Pancreas (tissue), 10 donors: ENCODE measurements around the gene KCNC3. TPM values are rescaled to one million over a fixed set of nuclear protein-coding genes. Genes with fewer than 3 reads are reported as not detected.

Experiments
- ATAC-seq, 4 donors: fragments of 200-7000 bp; cut with Tn5 transposase; one replicate each; pipeline versions ENCODE4 v1.8.0 to v1.9.1; 2020; ENCODE audit warnings: mild to moderate bottlenecking in 4 of 4, moderate library complexity in 4 of 4
- DNase-seq, 6 donors: peaks; one replicate each; pipeline ENCODE4 v3.0.0-alpha.2; 2020
- FAIRE-seq: peaks from 2 replicates; lab custom pipeline; 2012; peaks lifted over from hg19 to GRCh38; lab: Jason Lieb, UNC
- H3K27ac ChIP-seq, 4 donors: fragments of 200-600 bp; sonication (generic); 1 replicate in 3 of 4; 2 replicates in 1 of 4; pipeline versions ENCODE4 v1.5.0 to v1.8.0; 2020
- H3K27me3 ChIP-seq, 4 donors: fragments of 200-600 bp; one replicate each; pipeline ENCODE4 v1.8.0; 2021
- H3K36me3 ChIP-seq, 3 donors: fragments of 200-600 bp; sonication (generic) in 1 of 3; one replicate each; pipeline versions ENCODE4 v1.5.0 to v1.8.0; 2020 to 2021
- H3K4me1 ChIP-seq, 3 donors: fragments of 200-600 bp; one replicate each; pipeline ENCODE4 v1.8.0; 2021
- H3K4me3 ChIP-seq, 4 donors: fragments of 200-600 bp; sonication (generic) in 2 of 4; one replicate each; pipeline versions ENCODE4 v1.5.0 to v1.8.0; 2020 to 2021
- H3K9me3 ChIP-seq, 4 donors: fragments of 200-600 bp; one replicate each; pipeline ENCODE4 v1.8.0; 2021
- WGBS, 2 donors: extraction: QIAGEN DNeasy Blood & Tissue Kit; methylation state at CpG; one replicate each; pipeline ENCODE4 v1.1.7; 2013; 5-methylcytosine and 5-hydroxymethylcytosine counted together
- intact Hi-C, 3 donors: fragments of 100-400 bp; cut with DNase I; formaldehyde crosslinking; loops; one replicate each; pipeline versions ENCODE4 v1.11.1 to v1.14.2; 2022
- polyA plus RNA-seq, 2 donors: library from polyadenylated mRNA; stranded (reverse); fragments of 200-250 nt; gene quantifications; one replicate each; pipeline ENCODE4 v1.2.3, GENCODE V29; 2013
- total RNA-seq, 6 donors: library from RNA; stranded (reverse); fragmentation: NEBNext Ultra II Directional in 4 of 6; extraction: Animal tissue kit (Norgen Biotek cat#: 25700) in 4 of 6; gene quantifications; one replicate each; pipeline versions ENCODE4 v1.2.1 to v1.2.4, GENCODE V29; 2021 to 2023
- TF ChIP-seq, protein P1 (sequence below), 4 donors: fragments of 200-600 bp; sonication (generic) in 3 of 4; IDR thresholded peaks; one replicate each; pipeline versions ENCODE4 v1.5.0 to v1.8.0; 2021; ENCODE audit warnings: antibody characterized with exemption in 4 of 4
- donor health status: healthy with polysubstance abuse.
- donor health status: DM: no; HTN: no; CAD: no; lungs with moderate emphysema.
- donor health status: DM: no; HTN: no; CAD: no.
- donor health status: control.
- donor health status: control.
- donor health status: Bipolar disorder and iron deficiency.
- donor health status: DM: yes; HTN: yes; CAD: no.
- donor health status: DM: no; HTN: no; CAD: no.
- donor health status: DM: no; HTN: no; CAD: no.
- donor health status: DM: yes; HTN: yes; CAD: no.

Gene KCNC3
- total and polyA plus RNA-seq, 8 donors = 2.4 to 7.1 (median 3.6) TPM

DNA sequence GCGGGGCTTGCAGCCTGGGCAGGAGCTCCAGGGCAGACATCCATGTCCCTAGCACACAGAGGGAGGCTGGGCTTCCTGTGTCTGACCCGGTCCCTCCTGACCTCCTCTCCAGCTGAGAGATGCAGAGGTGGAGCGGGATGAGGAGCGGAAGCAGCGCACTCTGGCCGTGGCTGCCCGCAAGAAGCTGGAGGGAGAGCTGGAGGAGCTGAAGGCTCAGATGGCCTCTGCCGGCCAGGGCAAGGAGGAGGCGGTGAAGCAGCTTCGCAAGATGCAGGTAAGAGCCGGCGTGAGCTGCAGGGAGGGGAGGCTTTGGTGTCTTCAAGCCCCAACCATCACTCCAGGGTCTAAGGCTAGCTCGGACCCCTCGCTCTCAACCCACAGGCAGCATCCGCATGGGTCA lies 38.4 kb downstream of the KCNC3 start:
- Histone ChIP-seq H3K9me3 (no peaks in the 10 kb centered on the region), H3K4me1 (no peaks in the 10 kb centered on the region), H3K27ac (no peak overlapping the region), H3K27me3 (no peaks in the 10 kb centered on the region), H3K4me3 (no peak overlapping the region), H3K36me3 (peaks cover 0 to 55% (median 0%) of the 10 kb centered on the region in 3 donors)
- 88 to 95% methylated on average over 15 of the region's 15 CpGs for WGBS, 2 donors
- intact Hi-C loops = no loop called here
- no peak for FAIRE-seq
- TF ChIP-seq, protein P1, sequence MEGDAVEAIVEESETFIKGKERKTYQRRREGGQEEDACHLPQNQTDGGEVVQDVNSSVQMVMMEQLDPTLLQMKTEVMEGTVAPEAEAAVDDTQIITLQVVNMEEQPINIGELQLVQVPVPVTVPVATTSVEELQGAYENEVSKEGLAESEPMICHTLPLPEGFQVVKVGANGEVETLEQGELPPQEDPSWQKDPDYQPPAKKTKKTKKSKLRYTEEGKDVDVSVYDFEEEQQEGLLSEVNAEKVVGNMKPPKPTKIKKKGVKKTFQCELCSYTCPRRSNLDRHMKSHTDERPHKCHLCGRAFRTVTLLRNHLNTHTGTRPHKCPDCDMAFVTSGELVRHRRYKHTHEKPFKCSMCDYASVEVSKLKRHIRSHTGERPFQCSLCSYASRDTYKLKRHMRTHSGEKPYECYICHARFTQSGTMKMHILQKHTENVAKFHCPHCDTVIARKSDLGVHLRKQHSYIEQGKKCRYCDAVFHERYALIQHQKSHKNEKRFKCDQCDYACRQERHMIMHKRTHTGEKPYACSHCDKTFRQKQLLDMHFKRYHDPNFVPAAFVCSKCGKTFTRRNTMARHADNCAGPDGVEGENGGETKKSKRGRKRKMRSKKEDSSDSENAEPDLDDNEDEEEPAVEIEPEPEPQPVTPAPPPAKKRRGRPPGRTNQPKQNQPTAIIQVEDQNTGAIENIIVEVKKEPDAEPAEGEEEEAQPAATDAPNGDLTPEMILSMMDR (IDR thresholded peaks at IDR 0.05) = no peak
- no peak for ATAC-seq
- DNase-seq = no peak

DNA sequence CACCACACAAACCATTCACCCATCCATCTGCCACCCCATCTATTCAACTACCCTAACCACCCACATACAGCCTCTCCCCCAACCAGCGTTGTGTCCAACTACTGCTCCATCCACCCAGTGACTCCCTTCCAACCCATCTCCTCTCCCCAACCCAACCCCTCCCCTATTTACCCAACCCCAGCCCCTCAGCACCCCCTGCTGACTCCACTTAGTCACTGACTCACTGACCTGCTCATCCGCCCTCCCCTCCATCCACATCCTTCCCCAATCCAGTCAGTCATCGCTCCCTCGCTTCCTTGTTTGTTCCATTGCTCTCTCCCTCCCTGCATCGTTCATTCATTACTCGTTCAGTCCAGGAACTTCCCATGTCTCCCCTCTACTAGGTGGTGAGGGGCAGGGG lies 39.2 kb downstream of the KCNC3 start:
- ATAC-seq (no peak), DNase-seq (no peak), FAIRE-seq (no peak)
- TF ChIP-seq, protein P1 (IDR thresholded peaks at IDR 0.05) = no peak
- peaks cover 0 to 61% (median 0%) of the 10 kb centered on the region in 3 donors for H3K36me3 ChIP-seq
- H3K9me3 ChIP-seq = no peaks in the 10 kb centered on the region
- intact Hi-C loops = no loop called here
- no peak overlapping the region for H3K4me3 ChIP-seq
- H3K27ac ChIP-seq = no peak overlapping the region
- no peaks in the 10 kb centered on the region for H3K4me1 ChIP-seq
- no peaks in the 10 kb centered on the region for H3K27me3 ChIP-seq
- 87 to 89% methylated on average over 6 of the region's 6 CpGs for WGBS, 2 donors

DNA sequence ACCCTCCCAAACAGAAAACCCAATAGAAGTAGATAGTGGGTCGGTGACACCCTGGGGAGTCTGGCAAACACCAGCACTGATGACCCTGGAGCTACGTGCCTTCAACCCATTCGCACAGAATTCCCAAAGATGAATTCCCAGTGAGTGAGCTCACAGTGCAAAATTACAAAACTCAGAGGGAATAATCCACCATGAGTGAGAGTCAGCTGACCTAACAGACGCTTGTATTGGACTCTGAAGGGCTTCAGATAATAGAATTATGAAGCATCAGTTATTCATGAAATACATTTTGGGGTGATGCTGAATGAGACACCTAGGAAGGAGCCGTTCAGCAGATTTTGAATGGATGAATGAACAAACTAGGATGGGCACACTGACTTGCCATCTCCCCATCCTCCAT lies 40.2 kb downstream of the KCNC3 start:
- WGBS, 2 donors = 93 to 95% methylated on average over 5 of the region's 5 CpGs
- H3K36me3 ChIP-seq = peaks cover 0 to 63% (median 0%) of the 10 kb centered on the region in 3 donors
- FAIRE-seq (no peak), ATAC-seq (no peak), DNase-seq (no peak)
- no peak overlapping the region for H3K27ac ChIP-seq
- no peaks in the 10 kb centered on the region for H3K9me3 ChIP-seq
- intact Hi-C loops = no loop called here
- H3K4me3 ChIP-seq = no peak overlapping the region
- no peaks in the 10 kb centered on the region for H3K27me3 ChIP-seq
- H3K4me1 ChIP-seq = no peaks in the 10 kb centered on the region
- TF ChIP-seq, protein P1 (IDR thresholded peaks at IDR 0.05) = no peak

DNA sequence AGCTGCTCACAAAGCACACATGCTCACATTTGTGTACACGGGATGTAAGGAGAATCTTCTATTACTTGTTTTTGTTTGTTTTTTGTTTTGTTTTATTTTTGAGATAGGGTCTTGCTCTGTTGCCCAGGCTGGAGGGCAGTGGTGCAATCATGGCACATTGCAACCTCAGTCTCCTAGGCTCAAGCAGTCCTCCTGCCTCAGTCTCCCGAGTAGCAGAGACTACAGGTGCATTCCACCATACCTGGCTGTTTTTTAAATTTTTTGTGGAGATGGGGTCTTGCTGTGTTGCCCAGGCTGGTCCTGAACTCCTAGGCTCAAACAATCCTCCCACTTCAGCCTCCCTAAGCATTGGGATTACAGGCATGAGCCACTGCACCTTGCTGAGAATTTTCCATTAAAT lies 41.8 kb downstream of the KCNC3 start:
- Histone ChIP-seq H3K4me3 (no peak overlapping the region), H3K36me3 (peaks cover 0 to 54% (median 0%) of the 10 kb centered on the region in 3 donors), H3K27me3 (no peaks in the 10 kb centered on the region), H3K4me1 (no peaks in the 10 kb centered on the region), H3K27ac (no peak overlapping the region), H3K9me3 (no peaks in the 10 kb centered on the region)
- FAIRE-seq (no peak), DNase-seq (no peak), ATAC-seq (no peak)
- intact Hi-C loops = no loop called here
- TF ChIP-seq, protein P1 (IDR thresholded peaks at IDR 0.05) = no peak
- WGBS, 2 donors = 89 to 95% methylated on average over 2 of the region's 2 CpGs

- FAIRE-seq = no peak
These were observed 42.7 kb downstream of the KCNC3 start for GRCh38 chr19:50286443-50286842.

More at GRCh38 chr19:50286443-50286842, 42.7 kb downstream of the KCNC3 start:
- ATAC-seq (no peak), DNase-seq (no peak)
- Histone ChIP-seq H3K27me3 (no peaks in the 10 kb centered on the region), H3K9me3 (no peaks in the 10 kb centered on the region), H3K4me3 (no peak overlapping the region), H3K36me3 (peaks cover 0 to 62% (median 0%) of the 10 kb centered on the region in 3 donors), H3K27ac (no peak overlapping the region), H3K4me1 (no peaks in the 10 kb centered on the region)
- 92 to 94% methylated on average over 18 of the region's 18 CpGs for WGBS, 2 donors
- intact Hi-C loops = no loop called here
- TF ChIP-seq, protein P1 (IDR thresholded peaks at IDR 0.05) = no peak
